HG02981 (cell line): ENCODE data around the gene GGA2.
"Not testable (repeated sequence)": the region's sequence is repeated elsewhere in the genome, so short reads cannot be mapped to it uniquely, and the experiment has no call there.

Experiments
- ATAC-seq: cut with Tn5 transposase; IDR thresholded peaks from one replicate; pipeline ENCODE4 v1.9.1; 2021; ENCODE audit warnings: mild to moderate bottlenecking, moderate library complexity; ENCODE audit not compliant: unreplicated experiment

The GGA2 gene

DNA sequence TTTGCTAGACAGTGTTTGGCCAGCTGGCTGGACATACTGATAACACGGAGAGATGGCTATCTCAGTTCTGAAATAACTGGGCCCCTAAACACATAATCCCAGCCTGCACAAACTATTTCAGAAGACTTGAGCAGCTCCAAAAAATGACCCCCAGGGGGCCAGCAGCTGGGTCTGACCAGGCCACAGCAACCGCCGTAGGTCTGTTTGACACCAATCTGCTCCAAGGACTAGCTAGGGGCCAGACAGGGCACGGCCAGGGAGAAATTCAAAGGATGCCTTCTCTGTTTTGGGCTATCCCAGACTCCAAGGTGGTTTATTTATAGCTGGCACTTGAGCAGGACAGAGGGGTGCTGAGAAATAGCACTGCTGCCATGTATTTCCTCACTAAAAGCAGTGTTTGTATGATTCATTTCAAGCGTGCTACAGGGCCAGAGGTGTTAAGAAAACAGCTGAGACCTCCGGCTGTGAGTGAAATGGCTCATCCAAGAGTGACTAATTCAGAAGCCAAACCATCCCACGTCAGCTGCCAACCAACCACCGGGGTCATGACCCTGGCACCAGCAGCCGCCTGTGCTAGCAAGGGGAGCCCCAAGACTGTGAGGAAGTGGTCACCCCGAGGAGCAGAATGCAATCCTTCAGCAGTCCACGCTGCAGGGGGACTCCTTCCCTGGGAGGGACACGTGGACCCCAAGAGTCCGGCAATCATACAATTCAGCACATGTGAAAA, 5.7 kb downstream of the GGA2 start:
- ATAC-seq = peak; percentile 79

DNA sequence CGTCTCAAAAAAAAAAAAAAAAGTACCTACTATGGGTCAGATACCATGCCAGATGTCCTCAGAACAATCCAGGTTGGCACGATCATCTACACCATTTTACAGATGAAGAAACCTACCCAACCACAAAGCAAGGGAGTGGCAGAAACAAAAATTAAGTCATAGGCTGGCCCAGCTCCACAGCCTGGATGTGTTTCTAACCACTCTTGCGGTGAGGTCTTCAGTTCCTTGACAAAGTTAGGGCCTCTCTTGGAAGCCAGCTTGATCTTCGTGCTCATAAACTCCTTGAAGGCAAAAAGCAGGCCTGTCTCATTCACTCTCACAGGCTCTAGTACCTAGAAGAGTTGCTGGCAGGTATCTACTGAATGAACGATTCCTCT, 6.2 kb downstream of the GGA2 start:
- ATAC-seq = no peak

DNA sequence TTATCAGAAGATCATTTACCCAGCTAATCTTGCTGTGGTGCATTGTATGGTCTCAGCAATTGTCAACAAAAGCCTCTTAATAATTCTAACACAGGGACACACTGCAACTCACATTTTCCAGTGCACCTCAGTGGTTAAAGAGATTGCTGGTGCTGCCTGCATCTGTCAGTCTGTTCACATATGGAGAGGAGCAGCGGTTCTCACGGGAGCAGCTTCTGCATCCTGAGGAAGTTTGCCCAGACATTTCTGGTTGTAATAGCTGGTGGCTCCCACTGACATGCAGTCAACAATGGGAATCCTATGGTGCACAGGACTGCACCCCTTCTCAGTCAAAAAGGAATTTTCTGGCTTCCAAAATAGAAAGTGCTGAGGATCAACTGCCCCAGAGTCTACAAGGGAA, 7.8 kb downstream of the GGA2 start:
- no peak for ATAC-seq

DNA sequence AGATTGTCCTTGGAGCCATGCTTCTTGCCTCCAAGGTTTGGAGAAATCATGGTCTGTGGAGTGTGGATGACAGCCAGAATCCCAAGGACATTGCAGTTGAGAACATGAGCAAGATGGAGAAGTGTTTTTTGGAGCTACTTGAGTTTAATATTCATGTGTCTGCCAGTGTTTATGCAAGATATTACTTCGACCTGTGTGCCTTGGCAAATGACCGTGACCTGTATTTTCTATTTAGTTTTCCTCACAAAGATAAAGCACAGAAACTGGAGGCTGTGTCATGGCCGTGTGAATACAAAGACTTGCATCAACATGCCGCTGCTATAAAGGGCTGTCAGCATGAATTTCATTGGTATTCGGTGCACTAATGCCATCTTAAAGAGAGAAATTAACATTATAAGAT, 9.0 kb downstream of the GGA2 start:
- ATAC-seq = no peak

DNA sequence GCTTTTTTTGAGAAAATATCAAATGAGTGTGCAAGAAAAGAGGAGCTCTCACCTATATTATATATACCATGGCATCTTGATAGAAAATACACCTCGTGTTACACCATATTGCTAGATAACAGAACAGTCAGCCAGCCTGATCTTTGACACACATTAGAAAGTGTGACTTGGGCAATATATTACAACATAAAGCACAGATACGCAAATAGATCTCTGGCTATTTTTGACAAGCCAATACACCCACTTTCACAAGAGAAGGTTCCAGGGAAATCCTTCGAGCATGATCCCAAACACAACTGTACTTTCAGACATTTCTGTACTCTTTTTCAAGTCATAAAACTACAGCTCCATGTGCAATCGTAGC, 9.4 kb downstream of the GGA2 start:
- no peak for ATAC-seq

DNA sequence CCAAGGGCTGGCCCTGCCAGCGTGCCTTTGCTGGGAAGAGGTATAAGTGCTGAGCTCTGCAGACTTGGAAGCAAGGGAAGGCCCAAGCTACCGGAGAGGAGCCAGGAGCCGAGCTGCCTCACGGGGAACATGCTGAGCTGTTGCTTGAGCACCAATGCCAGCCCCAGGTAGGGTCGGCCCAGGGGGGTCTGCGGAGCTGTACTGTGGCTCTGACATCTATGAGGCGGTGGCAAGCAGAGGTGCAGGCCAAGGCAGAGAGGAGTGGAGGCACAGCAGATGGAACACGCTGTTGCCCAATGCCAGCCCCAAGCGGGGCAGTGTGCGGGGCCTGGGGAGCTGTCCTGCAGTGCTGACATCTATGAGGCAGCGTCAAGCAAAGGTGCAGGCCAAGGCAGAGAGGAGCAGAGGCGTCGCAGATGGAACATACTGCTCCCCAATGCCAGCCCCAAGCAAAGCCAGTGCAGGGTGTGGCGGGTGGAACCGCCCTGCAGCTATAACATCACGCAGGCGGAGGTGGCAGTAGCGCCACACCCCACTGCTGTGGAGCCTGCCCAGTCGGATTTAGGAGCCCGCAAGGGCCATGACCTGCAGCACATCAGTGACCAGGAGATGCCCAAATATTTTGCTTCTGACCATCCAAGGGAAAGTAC, 10.0 kb downstream of the GGA2 start:
- ATAC-seq = no peak

DNA sequence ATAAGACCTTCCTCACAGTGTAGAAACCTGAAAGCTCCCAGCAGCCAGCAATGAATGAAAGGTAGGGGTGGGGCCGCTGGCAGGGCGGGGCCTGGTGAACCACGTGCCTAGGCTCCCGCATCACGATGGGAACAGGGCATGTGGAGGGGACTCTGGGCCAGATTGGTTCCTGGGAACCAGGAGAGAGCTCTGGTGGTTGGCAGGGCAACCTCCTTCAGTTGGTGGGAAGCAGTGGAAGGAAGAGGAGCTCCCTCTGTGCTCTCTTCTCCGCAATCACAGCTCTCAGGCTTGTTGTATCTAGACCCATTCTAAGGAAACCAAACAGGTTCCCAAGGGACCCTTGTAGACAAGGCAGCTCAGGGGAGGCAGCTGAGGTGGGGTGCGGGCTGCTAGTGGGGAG, 10.5 kb downstream of the GGA2 start:
- no peak for ATAC-seq

DNA sequence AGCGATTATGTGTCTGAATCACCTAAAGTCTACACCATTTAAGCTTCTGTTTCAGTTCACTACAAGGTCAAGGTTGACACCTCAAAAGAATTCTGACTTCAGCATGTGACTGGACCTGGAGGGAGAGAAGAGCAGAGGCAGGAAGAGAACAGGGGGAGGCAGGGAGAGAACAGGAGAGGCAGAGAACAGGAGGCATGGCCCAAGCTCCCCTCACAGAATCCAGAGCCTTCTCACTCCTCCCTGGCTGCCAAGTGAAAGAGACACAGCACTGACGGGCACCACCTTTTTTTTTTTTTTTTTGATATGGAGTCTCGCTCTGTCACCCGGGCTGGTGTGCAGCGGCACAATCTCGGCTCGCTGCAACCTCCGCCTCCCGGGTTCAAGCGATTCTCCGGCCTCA, 11.4 kb downstream of the GGA2 start:
- ATAC-seq = no peak

DNA sequence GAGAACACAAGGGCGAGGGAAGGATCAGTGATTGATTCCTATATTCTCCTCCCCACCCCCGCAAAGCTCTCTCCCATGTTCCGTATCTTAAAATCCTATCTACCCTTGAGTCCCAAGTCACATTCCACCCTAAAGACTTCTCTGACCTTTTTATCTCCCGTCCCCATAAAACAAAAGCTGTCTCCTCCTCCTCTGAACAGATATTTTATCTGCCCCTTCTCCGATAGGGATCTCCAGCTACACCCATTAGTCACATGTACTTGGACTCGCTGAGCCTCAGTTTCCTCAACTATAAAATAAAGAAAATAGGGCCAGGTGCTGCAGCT, 12.8 kb downstream of the GGA2 start:
- ATAC-seq = no peak

DNA sequence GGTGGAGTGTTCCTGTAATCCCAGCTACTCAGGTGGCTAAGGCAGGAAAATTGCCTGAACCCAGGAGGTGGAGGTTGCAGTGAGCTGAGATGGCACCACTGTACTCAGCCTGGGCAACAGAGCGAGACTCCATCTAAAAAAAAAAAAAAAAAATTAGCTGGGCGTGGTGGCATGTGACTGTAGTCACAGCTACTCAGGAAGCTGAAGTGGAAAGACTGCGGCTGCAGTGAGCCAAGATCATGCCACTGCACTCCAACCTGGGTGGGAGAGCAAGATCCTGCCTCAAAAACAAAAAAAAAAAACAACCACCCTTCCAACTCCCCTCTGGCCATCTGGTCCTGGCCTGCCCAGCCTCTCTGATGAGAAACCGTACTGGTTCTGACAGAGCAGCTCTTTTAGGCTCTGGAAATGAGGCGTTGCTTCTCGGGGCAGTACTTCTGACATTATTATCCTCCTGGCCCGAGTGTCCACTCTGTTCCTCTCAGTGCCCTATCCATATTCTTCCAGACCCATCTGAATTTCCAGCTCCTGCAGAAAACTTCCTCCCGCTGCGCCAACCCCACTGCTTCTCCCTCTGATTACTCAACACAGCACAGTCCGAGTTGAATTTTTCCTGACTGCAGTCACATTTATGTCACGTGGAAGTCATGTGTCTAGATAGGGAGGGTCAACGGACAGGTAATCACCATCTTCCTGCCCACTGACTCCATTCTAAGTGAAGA, 13.3 kb downstream of the GGA2 start:
- ATAC-seq = no peak

DNA sequence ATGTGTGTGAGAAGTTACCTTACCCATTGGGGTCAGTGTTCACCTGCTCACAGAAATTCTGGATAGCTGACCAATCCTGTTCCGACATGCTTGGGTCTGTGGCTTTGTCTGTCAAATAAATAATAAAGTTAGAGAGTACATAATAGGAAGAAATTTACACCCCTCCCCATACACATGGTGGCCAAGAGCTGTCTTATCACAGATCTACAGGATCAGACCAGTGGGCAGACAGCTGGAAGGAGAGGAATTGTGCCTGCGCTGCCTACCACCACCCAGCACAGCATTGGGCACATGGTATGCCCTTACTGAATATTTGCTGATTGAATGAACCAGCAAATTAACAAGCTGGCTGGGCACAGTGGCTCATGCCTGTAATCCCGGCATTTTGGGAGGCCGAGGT, 14.6 kb downstream of the GGA2 start:
- no peak for ATAC-seq

DNA sequence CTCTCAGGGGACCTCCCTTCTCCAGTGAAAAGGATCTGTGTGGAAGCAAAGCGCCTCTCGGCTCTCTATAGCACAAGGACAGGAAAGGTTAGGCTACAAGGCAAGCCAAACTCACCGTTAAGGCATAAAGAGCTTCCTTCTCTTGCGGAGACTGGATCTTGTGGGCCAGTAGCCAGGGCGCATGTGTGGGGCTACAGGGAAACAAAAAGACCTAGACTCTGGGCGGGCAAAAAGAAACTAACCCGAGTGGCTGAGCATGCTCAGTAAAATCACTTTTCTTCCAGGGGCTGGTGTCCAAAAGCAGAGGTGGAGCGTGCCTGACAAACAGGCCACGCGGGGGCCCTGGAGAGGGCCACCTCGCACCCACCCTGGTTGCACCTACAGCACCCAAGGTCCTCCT, 16.1 kb downstream of the GGA2 start:
- no peak for ATAC-seq

DNA sequence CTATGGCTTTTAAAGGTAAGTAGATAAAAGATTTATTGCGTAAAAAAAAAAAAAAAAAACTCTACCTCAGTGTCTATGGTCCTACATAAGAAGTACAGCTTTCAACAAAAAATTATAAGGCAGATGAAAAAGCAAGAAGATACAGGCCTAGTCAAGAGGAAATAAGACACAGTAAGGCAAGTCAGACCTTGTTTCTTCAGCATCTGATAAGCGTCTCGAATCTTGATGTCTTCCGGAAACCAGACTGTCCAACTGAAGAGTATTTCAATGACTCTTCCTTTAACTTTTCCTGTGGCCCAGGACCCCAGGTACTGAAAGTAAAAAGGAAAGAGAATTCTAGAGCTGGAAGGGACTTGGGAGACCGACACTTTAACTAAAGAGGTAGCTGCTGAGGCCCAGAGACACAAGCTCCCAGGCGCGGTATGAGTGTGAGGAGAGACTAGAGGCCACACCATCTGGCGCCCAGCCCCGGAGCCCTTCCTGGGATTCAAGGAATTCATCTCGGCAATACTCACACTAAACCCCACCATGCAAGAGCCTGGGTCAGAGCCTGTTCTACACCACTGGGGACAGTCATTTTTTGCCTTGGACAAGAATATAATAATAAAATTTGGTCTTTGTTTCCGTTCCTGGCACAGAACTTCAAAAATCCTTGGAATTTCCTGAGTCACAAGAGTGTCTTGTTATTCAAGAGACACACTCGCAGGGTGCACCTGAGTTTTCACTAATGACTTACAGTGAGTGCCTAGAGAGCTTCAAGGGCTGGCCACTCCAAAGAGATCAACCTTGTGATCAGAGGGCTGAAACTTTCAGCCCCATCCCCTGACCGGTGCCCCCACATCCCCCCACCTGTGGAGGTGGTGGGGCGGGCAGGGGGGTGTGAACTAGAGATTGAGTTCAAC, 18.6 kb downstream of the GGA2 start:
- no peak for ATAC-seq

DNA sequence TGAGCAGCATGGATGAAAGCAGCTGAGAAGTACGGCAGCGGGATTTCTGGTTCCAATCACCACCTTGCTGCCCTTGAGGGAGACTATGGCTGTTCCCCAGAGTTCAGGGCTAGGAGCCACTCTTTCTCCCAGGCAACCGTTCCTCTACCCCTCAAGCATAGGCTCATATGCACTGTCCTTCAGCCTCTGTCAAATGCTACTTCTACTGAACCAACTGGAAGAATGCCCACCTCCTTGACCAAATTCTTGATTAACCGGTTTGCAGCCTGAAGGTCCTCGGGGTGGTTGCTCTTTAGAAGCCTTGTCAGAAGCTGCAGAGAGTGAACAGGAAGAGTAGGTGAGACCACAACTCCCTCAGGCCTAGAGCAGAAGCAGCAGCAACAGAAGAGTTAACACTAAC, 23.8 kb downstream of the GGA2 start:
- no peak for ATAC-seq

DNA sequence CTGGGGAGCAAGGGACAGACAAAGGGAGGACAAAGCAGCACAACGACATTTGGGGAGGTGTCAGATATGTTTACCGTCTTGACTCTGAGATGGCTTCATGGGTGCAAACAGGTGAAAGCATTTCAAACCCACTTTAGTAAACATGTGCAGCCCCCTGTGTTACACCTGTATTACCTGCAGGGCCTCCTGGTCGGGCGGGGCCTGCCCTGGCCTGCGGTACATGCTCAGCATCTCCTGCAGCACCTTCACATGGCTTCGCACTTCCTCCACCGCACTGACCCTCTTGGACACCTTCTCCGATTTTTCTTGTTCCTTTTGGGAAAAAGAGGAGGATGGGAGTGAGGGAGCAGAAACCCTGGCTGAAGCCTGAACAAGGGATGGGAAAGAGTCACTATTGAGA, 24.5 kb downstream of the GGA2 start:
- ATAC-seq = no peak

DNA sequence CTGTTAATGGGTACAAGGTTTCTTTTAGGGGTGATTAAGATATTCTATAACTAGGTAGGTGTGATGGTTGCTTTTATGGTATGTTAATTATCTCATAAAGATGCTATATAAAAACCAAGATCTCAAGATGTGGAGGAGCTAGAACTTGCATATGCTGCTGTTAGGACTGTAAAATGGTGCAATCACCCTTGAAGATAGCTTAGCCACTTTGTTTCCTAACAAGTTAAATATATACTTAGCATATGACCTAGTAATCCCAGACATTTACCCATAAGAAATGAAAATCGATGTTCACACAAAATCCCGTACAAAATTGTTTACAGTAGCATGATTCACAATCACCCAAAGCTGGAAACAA, 25.1 kb downstream of the GGA2 start:
- ATAC-seq = no peak

DNA sequence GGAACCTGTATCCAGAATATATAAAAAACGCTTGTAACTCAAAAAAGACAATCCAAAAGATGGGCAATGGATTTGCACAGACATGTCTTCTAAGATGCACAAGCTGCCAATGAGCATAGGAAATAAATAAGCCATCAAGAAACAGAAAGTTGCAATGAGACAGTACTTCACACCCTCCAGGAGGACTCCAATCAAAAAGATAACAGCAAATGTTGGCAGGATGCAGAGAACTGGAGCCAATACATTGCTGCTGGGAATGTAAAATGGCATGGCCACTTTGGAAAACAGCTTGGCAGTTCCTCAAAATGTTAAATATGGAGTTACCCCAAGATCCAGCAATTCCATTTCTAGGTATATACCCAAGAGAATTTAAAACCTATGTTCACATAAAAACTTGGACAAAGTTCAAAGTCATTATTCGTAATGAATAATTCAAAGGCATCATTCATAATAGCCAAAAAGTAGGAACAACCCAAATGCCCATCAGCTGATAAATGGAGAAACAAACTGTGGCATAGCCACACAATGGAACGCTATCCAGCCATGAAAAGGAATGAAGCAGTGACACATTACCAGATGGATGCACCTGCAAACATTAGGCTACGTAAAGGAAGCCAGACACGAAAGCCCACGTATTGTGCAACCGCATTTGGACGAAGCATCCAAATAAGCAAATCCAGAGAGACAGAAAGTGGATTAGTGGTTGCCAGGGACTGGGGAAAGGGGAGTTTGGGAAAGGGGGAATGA, 25.6 kb downstream of the GGA2 start:
- ATAC-seq = no peak

DNA sequence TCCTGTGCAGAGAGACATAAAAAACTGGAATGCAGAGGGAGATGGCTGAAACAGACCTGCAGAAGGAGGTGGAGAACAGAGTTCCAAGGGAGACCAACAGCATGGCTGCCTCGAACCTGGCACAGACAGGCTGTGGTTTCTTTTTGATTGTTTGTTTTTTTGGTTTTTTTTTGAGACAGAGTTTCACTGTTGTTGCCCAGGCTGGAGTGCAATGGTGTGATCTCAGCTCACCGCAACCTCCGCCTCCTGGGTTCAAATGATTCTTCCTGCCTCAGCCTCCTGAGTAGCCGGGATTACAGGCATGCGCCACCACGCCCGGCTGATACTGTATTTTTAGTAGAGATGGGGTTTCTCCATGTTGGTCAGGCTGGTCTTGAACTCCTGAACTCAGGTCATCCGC, 26.8 kb downstream of the GGA2 start:
- ATAC-seq = not testable (repeated sequence)

DNA sequence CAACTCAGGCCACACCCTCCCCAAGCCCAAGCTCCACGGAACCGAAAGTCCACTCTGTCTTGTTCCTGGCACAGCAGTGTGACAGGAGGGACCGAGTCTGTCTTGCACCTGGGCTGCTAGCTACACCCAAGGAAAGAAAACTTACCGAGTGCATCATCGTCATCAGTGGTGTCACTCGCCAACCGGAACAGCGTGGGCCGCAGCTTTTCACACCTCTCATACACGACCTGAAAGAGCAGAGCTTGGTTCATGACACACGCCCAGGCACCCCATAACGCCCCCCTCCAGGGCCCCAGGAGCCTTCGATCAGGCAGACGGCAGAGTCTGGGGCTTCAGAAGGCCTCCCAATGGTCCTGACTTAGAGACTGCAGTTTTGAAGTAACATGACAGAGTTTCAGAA, 27.5 kb downstream of the GGA2 start:
- ATAC-seq = no peak

DNA sequence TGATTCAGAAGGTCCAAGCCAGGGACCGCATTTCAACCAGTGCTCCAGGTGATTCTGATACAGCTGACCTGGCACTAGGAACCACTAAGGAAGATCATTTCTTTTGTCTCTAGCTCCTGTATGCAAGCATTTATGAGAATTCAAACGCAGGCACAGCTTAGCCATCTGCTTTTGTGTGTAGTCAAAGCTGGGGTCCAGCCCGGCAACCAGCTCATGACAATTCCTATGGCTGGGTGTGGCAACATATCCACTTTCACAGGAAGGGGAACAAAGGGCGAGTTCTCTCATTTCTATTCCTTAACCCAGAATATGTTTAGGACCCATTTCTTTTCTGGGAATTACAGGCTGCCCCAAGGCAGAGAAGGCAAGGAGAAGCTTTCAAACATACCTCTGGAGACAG, 30.0 kb downstream of the GGA2 start:
- no peak for ATAC-seq

DNA sequence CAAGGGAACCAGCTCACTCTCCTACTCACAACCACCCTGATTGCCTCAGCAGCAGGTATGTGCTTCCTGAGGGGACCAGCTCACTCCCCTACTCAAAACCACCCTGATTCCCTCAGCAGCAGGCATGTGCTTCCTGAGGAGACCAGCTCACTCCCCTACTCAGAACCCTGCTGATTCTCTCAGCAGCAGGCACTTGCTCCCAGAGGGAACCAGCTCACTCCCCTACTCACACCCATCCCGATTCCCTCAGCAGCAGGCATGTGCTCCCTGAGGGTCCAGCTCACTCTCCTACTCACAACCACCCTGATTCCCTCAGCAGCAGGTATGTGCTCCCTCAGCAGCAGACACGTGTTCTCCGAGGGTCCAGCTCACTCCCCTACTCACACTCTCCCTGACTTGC, 31.2 kb downstream of the GGA2 start:
- ATAC-seq = no peak
